HEK293 (cell line): ENCODE data around the gene PNMA8A.
A peak's percentile ranks its signal among the peaks of the same experiment; 100 is the strongest.

ENCODE experiments used
- CTCF ChIA-PET: fragments of 350-600 bp; formaldehyde crosslinking; extraction: SDS; loops from one replicate; lab custom pipeline; 2021; ENCODE audit warnings: antibody characterized with exemption; lab: Yijun Ruan, JAX
- POLR2A ChIA-PET: fragments of 300-600 bp; formaldehyde crosslinking; extraction: SDS; loops from one replicate; lab custom pipeline; 2020; ENCODE audit warnings: antibody characterized with exemption, inconsistent platforms; lab: Yijun Ruan, JAX
- H3K27ac ChIP-seq: fragments of 200-500 bp; sonication (Bioruptor generic); 2 replicates; pipeline ENCODE4 v1.5.1; 2014; ENCODE audit warnings: low read depth, low read length, control low read depth, inconsistent platforms; ENCODE audit errors: extremely low read depth
- H3K36me3 ChIP-seq, 2 experiments: fragments of 200-500 bp in 1 of 2; sonication (Bioruptor generic) in 1 of 2; 1 replicate in 1 of 2; 2 replicates in 1 of 2; pipeline ENCODE4 v1.5.1; 2014 to 2017; ENCODE audit warnings: inconsistent platforms in 2 of 2, low read length in 2 of 2; ENCODE audit not compliant: control insufficient read depth in 2 of 2, insufficient read depth in 1 of 2
- H3K4me1 ChIP-seq: fragments of 200-500 bp; sonication (Bioruptor generic); 2 replicates; pipeline ENCODE4 v1.5.1; 2014; ENCODE audit warnings: mild to moderate bottlenecking, low read length, inconsistent platforms; ENCODE audit not compliant: control insufficient read depth, insufficient read depth
- H3K4me3 ChIP-seq: 2 replicates; pipeline ENCODE4 v1.5.1; 2011; ENCODE audit warnings: low read depth, mild to moderate bottlenecking, control low read depth, low read length, moderate library complexity
- H3K9me3 ChIP-seq: fragments of 200-500 bp; sonication (Bioruptor generic); 2 replicates; pipeline ENCODE4 v1.5.1; 2014; ENCODE audit warnings: low read depth, low read length, inconsistent platforms; ENCODE audit not compliant: control insufficient read depth, insufficient read depth
- BCL6B ChIP-seq: fragments of 450-650 bp; formaldehyde crosslinking; IDR thresholded peaks from 2 replicates; pipeline ENCODE4 v1.5.1; 2017; ENCODE audit warnings: missing biosample characterization, missing genetic modification characterization
- HOXD13 ChIP-seq: sonication (generic); formaldehyde crosslinking; IDR thresholded peaks from 2 replicates; pipeline ENCODE4 v1.8.0; 2022; ENCODE audit warnings: missing genetic modification reagents, borderline replicate concordance
- KLF1 ChIP-seq: fragments of 450-650 bp; formaldehyde crosslinking; IDR thresholded peaks from 2 replicates; pipeline ENCODE4 v1.5.1; 2016; ENCODE audit warnings: missing biosample characterization, missing genetic modification characterization
- KLF16 ChIP-seq: fragments of 450-650 bp; formaldehyde crosslinking; IDR thresholded peaks from 2 replicates; pipeline ENCODE4 v1.5.1; 2017; ENCODE audit warnings: missing biosample characterization, missing genetic modification characterization
- KLF8 ChIP-seq: fragments of 450-650 bp; formaldehyde crosslinking; IDR thresholded peaks from 2 replicates; pipeline ENCODE4 v1.5.1; 2016; ENCODE audit warnings: missing biosample characterization, missing genetic modification characterization
- RBAK ChIP-seq: fragments of 450-650 bp; formaldehyde crosslinking; IDR thresholded peaks from 2 replicates; pipeline ENCODE4 v1.5.1; 2016; ENCODE audit warnings: missing biosample characterization, missing genetic modification characterization
- SCRT2 ChIP-seq: fragments of 450-650 bp; formaldehyde crosslinking; IDR thresholded peaks from 2 replicates; pipeline ENCODE4 v1.5.1; 2016; ENCODE audit warnings: missing biosample characterization, missing genetic modification characterization
- TCF7L2 ChIP-seq: IDR thresholded peaks from 2 replicates; pipeline ENCODE4 v1.6.1; 2011; ENCODE audit warnings: low read depth, mild to moderate bottlenecking, inconsistent platforms, low read length, moderate library complexity, borderline replicate concordance
- TRIM28 ChIP-seq: IDR thresholded peaks from 2 replicates; pipeline ENCODE4 v1.6.1; 2011; ENCODE audit warnings: low read length, control low read depth, borderline replicate concordance
- ZBTB48 ChIP-seq: fragments of 450-650 bp; formaldehyde crosslinking; IDR thresholded peaks from 2 replicates; pipeline ENCODE4 v1.5.1; 2016; ENCODE audit warnings: missing biosample characterization, missing genetic modification characterization
- ZFHX2 ChIP-seq: fragments of 450-650 bp; formaldehyde crosslinking; conservative IDR thresholded peaks from 2 replicates; pipeline ENCODE4 v1.5.1; 2016; ENCODE audit warnings: missing biosample characterization, missing genetic modification characterization
- ZFP69B ChIP-seq: fragments of 450-650 bp; formaldehyde crosslinking; IDR thresholded peaks from 2 replicates; pipeline ENCODE4 v1.5.1; 2016; ENCODE audit warnings: missing biosample characterization, missing genetic modification characterization
- ZNF10 ChIP-seq: fragments of 450-650 bp; formaldehyde crosslinking; IDR thresholded peaks from 2 replicates; pipeline ENCODE4 v1.5.1; 2017; ENCODE audit warnings: missing biosample characterization, missing genetic modification characterization
- ZNF133 ChIP-seq: fragments of 450-650 bp; formaldehyde crosslinking; IDR thresholded peaks from 2 replicates; pipeline ENCODE4 v1.5.1; 2016; ENCODE audit warnings: missing biosample characterization, missing genetic modification characterization
- ZNF174 ChIP-seq: fragments of 450-650 bp; formaldehyde crosslinking; IDR thresholded peaks from 2 replicates; pipeline ENCODE4 v1.5.0; 2017; ENCODE audit warnings: missing biosample characterization, mild to moderate bottlenecking, missing genetic modification characterization
- ZNF202 ChIP-seq: fragments of 450-650 bp; formaldehyde crosslinking; IDR thresholded peaks from 2 replicates; pipeline ENCODE4 v1.5.1; 2016; ENCODE audit warnings: missing biosample characterization, missing genetic modification characterization, borderline replicate concordance
- ZNF211 ChIP-seq: fragments of 450-650 bp; formaldehyde crosslinking; IDR thresholded peaks from 2 replicates; pipeline ENCODE4 v1.5.1; 2016; ENCODE audit warnings: low read depth, missing biosample characterization, missing genetic modification characterization
- ZNF280C ChIP-seq: fragments of 450-650 bp; formaldehyde crosslinking; IDR thresholded peaks from 2 replicates; pipeline ENCODE4 v1.5.1; 2016; ENCODE audit warnings: missing biosample characterization, missing genetic modification characterization
- ZNF335 ChIP-seq: fragments of 450-650 bp; formaldehyde crosslinking; conservative IDR thresholded peaks from 2 replicates; pipeline ENCODE4 v1.5.1; 2016; ENCODE audit warnings: missing biosample characterization, missing genetic modification characterization
- ZNF398 ChIP-seq: fragments of 450-650 bp; formaldehyde crosslinking; IDR thresholded peaks from 2 replicates; pipeline ENCODE4 v1.5.1; 2017; ENCODE audit warnings: missing biosample characterization, missing genetic modification characterization
- ZNF426 ChIP-seq: fragments of 450-650 bp; formaldehyde crosslinking; IDR thresholded peaks from 2 replicates; pipeline ENCODE4 v1.5.1; 2017; ENCODE audit warnings: missing biosample characterization, missing genetic modification characterization, mild to moderate bottlenecking, inconsistent platforms, moderate library complexity
- ZNF660 ChIP-seq: fragments of 450-650 bp; IDR thresholded peaks from 2 replicates; pipeline ENCODE4 v1.5.1; 2018; ENCODE audit warnings: missing biosample characterization, mild to moderate bottlenecking, missing genetic modification characterization
- ZNF768 ChIP-seq: fragments of 450-650 bp; formaldehyde crosslinking; IDR thresholded peaks from 2 replicates; pipeline ENCODE4 v1.5.1; 2018; ENCODE audit warnings: missing biosample characterization, mild to moderate bottlenecking, missing genetic modification characterization
- ZSCAN30 ChIP-seq: fragments of 450-650 bp; IDR thresholded peaks from 2 replicates; pipeline ENCODE4 v1.5.1; 2018; ENCODE audit warnings: missing biosample characterization, mild to moderate bottlenecking, missing genetic modification characterization, moderate library complexity
- ZSCAN5A ChIP-seq: fragments of 450-650 bp; formaldehyde crosslinking; IDR thresholded peaks from 2 replicates; pipeline ENCODE4 v1.5.1; 2016; ENCODE audit warnings: missing biosample characterization, missing genetic modification characterization
- TF ChIP-seq, protein P1 (sequence below): fragments of 450-650 bp; formaldehyde crosslinking; IDR thresholded peaks from 2 replicates; pipeline ENCODE4 v1.5.1; 2016; ENCODE audit warnings: missing biosample characterization, missing genetic modification characterization, borderline replicate concordance

Gene PNMA8A

DNA sequence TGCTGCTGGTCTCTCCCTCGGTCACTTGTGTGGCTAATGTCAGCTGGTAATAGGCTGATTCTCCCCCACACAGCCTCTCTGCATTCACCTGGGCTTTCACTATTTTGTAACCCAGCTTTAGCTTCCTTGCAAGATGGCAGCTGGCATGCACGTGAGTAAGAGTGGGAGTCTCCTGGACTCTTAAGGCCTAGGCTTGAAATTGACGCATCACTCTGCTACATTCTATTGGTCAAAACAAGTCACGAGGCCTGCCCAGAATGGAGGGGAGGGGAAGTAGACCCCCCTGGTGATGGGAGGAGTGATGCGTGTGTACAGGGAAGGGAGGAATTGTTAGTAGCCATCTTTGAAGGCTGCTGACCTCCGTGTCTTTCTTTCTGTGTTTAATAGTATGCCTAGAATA is 49.3 kb upstream of the PNMA8A start (continued):
- TF ChIP-seq BCL6B (tag by site-specific recombination) = no peak
- no peak for TF ChIP-seq ZNF202 (tag by site-specific recombination)
- no peak for TF ChIP-seq ZNF133 (tag by site-specific recombination)
- no peak for TF ChIP-seq ZNF174
- TF ChIP-seq ZNF280C (tag by site-specific recombination) = no peak
- no peak for TF ChIP-seq ZNF10 (tag by site-specific recombination)

DNA sequence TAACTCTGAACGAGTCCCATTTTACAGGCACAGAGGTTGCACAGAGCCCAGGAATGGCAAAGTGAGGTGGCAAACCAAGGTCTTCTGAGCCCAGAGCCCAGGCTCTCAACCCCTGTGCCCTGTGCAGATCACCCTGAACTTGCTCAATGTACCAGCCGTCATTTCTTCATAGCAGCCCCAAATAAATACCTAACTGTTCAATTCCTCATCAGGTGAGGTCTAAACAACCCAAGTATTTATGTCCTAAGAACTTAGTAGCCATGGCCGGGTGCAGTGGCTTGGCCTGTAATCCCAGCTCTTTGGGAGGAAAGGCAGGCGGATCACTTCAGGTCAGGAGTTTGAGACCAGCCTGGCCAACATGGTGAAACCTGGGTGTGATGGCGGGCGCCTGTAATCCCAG is 46.1 kb upstream of the PNMA8A start:
- H3K4me3 ChIP-seq = no peak overlapping the region
- no peak overlapping the region for H3K27ac ChIP-seq
- TF ChIP-seq ZNF10 (tag by site-specific recombination) = peak; percentile 56; the same call in 1 of the 2 replicates
- no peak for TF ChIP-seq SCRT2 (tag by site-specific recombination)
- H3K36me3 ChIP-seq = no peaks in the 10 kb centered on the region
- H3K9me3 ChIP-seq = no peaks in the 10 kb centered on the region
- POLR2A ChIA-PET = no interaction called here
- no peaks in the 10 kb centered on the region for H3K4me1 ChIP-seq
- CTCF ChIA-PET = interaction anchor here (0.6 to 9.2 kb wide), 9 partner anchors 9 to 237 kb away, joined by 4 to 61 read pairs (median 6); no protein-coding TSS in a partner anchor

DNA sequence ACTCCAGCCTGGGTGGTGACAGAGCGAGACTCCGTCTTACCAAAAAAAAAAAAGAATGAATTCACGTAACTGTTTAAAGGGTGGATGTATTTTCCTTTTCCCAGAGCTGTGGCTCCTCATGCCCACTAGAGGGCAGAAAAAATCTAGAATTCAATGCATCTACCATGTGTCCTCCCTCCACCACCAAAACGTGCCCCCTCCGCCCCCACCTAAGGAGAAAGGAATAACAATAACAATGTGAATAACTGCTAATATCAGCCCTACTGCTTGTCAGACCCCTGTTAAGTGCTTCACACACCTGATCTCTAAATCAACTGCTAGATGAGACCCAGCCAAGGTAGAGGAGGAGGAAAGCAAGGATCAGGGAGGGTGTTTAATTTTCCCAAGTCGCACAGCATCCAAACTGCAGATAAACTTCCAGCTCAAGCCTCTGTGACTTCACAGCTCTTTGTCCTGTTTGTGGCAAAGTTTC is 44.6 kb upstream of the PNMA8A start:
- no peaks in the 10 kb centered on the region for H3K4me1 ChIP-seq
- H3K36me3 ChIP-seq = no peaks in the 10 kb centered on the region
- H3K9me3 ChIP-seq = no peaks in the 10 kb centered on the region
- H3K4me3 ChIP-seq = no peak overlapping the region
- ChIA-PET POLR2A (interaction anchor here (1.0 to 1.2 kb wide), 2 partner anchors 85 to 102 kb away, joined by 3 to 4 read pairs; partner anchors contain the start of genes CALM3 and CCDC8), CTCF (interaction anchor here (0.6 to 9.2 kb wide), 23 partner anchors 9 to 793 kb away, joined by 3 to 61 read pairs (median 4); no protein-coding TSS in a partner anchor)
- no peak overlapping the region for H3K27ac ChIP-seq
- TF ChIP-seq ZBTB48 (tag by site-specific recombination) = no peak
- peak; percentile 43 for TF ChIP-seq ZNF398
- no peak for TF ChIP-seq HOXD13 (CRISPR knock-in tag)
- TF ChIP-seq ZNF335 (tag by site-specific recombination) = no peak
- TF ChIP-seq, protein P1, sequence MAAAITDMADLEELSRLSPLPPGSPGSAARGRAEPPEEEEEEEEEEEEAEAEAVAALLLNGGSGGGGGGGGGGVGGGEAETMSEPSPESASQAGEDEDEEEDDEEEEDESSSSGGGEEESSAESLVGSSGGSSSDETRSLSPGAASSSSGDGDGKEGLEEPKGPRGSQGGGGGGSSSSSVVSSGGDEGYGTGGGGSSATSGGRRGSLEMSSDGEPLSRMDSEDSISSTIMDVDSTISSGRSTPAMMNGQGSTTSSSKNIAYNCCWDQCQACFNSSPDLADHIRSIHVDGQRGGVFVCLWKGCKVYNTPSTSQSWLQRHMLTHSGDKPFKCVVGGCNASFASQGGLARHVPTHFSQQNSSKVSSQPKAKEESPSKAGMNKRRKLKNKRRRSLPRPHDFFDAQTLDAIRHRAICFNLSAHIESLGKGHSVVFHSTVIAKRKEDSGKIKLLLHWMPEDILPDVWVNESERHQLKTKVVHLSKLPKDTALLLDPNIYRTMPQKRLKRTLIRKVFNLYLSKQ = no peak
- no peak for TF ChIP-seq KLF8
- TF ChIP-seq ZFP69B (tag by site-specific recombination) = no peak
- TF ChIP-seq ZSCAN30 (tag by site-specific recombination) = no peak
- TF ChIP-seq ZNF768 (tag by site-specific recombination) = peak; percentile 86
- TF ChIP-seq ZNF211 (tag by site-specific recombination) = no peak
- no peak for TF ChIP-seq KLF16 (tag by site-specific recombination)
- no peak for TF ChIP-seq TRIM28
- TF ChIP-seq ZNF660 = 0 out of 2 replicates have a peak, but pooled peaks have one; percentile 36
- no peak for TF ChIP-seq ZNF133 (tag by site-specific recombination)
- no peak for TF ChIP-seq RBAK
- TF ChIP-seq ZFHX2 (tag by site-specific recombination) = peak; percentile 24; the same call in 1 of the 2 replicates
- TF ChIP-seq KLF1 (tag by site-specific recombination) = no peak
- TF ChIP-seq TCF7L2 = no peak
- TF ChIP-seq ZSCAN5A (tag by site-specific recombination) = no peak
- TF ChIP-seq ZNF426 = no peak
